ENCODE results near the gene KLRC3. TPM values are rescaled to one million over a fixed set of nuclear protein-coding genes. Genes with fewer than 3 reads are reported as not detected.
"Not testable (repeated sequence)": the region's sequence is repeated elsewhere in the genome, so short reads cannot be mapped to it uniquely, and the experiment has no call there.

Gene KLRC3
- total RNA-seq, 1 experiment from 2014 or later: not detected

DNA sequence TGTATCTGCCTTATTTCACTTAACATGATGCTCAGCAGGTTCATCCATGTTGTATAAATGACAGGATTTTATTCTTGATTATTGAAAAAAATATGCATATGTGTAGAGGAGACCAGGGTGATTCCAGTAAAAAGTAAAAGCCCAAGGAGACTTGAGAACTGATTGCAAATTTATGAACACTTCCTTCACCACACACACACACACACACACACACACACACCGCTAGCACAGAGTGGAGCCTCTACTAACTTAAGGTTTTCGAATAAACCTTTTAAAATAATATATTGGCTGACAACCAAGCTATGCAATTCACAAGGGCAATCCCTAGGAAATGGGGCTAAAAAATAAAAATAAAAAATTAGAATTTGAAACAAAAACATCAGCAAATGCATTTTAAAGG, 22.2 kb downstream of the KLRC3 start:
- intact Hi-C loops (cut with micrococcal nuclease; ENCODE audit: unreplicated experiment): no loop called here
- no peaks in the 10 kb centered on the region for H3K9me3 ChIP-seq (ENCODE audit: low read depth, low read length, poor library complexity, severe bottlenecking)
- DNase-seq (ENCODE audit: low spot score): no peak
- ChIA-PET POLR2A (ENCODE audit: low non-redundant PET) (no interaction called here), CTCF (no interaction called here)
- H3K4me1 ChIP-seq (ENCODE audit: insufficient read depth, low read length, poor library complexity, severe bottlenecking): no peaks in the 10 kb centered on the region
- BruUV-seq (replicated peaks): no TSS peak
- no peaks in the 10 kb centered on the region for H3K27me3 ChIP-seq (replicated peaks; ENCODE audit: insufficient read depth, low read depth, low read length, poor library complexity)
- no peak overlapping the region for H3K4me3 ChIP-seq (ENCODE audit: low read depth, low read length, poor library complexity, severe bottlenecking)
- no peaks in the 10 kb centered on the region for H3K36me3 ChIP-seq (ENCODE audit: insufficient read depth, low read length, poor library complexity, severe bottlenecking)
- H3K27ac ChIP-seq (ENCODE audit: low read depth, low read length, poor library complexity, severe bottlenecking): no peak overlapping the region
- no peak for TF ChIP-seq EZH2 (IDR thresholded peaks at IDR 0.05; ENCODE audit: borderline replicate concordance, low read depth, low read length, poor library complexity, severe bottlenecking)
- TF ChIP-seq, protein P1, sequence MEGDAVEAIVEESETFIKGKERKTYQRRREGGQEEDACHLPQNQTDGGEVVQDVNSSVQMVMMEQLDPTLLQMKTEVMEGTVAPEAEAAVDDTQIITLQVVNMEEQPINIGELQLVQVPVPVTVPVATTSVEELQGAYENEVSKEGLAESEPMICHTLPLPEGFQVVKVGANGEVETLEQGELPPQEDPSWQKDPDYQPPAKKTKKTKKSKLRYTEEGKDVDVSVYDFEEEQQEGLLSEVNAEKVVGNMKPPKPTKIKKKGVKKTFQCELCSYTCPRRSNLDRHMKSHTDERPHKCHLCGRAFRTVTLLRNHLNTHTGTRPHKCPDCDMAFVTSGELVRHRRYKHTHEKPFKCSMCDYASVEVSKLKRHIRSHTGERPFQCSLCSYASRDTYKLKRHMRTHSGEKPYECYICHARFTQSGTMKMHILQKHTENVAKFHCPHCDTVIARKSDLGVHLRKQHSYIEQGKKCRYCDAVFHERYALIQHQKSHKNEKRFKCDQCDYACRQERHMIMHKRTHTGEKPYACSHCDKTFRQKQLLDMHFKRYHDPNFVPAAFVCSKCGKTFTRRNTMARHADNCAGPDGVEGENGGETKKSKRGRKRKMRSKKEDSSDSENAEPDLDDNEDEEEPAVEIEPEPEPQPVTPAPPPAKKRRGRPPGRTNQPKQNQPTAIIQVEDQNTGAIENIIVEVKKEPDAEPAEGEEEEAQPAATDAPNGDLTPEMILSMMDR (conservative IDR thresholded peaks at IDR 0.05; ENCODE audit: low read depth, low read length): no peak

DNA sequence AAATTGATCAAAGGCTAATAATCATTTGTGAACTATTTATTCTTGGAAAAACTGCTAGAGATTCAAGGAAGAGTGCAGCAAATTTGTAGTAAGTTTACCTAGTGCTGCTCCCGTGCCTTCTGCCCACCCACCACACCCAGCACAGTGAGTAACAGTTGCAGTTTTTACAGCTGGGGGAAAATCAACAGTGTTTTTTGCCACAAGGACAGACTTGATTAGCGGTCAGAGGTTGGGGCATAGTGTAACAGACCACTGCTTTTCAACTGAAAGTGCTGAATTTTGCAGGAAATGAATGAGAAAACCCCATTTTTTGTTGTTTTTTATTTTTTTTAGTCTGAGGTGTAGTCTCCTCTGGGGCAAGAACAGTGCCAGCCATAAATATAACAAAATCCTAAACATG, 23.1 kb downstream of the KLRC3 start:
- intact Hi-C loops (cut with micrococcal nuclease; ENCODE audit: unreplicated experiment): no loop called here
- BruUV-seq (replicated peaks): no TSS peak
- TF ChIP-seq, protein P1 (conservative IDR thresholded peaks at IDR 0.05; ENCODE audit: low read depth, low read length): no peak
- TF ChIP-seq EZH2 (IDR thresholded peaks at IDR 0.05; ENCODE audit: borderline replicate concordance, low read depth, low read length, poor library complexity, severe bottlenecking): no peak
- H3K9me3 ChIP-seq (ENCODE audit: low read depth, low read length, poor library complexity, severe bottlenecking): no peaks in the 10 kb centered on the region
- peaks cover 8% of the 10 kb centered on the region for H3K4me1 ChIP-seq (ENCODE audit: insufficient read depth, low read length, poor library complexity, severe bottlenecking)
- H3K27me3 ChIP-seq (replicated peaks; ENCODE audit: insufficient read depth, low read depth, low read length, poor library complexity): no peaks in the 10 kb centered on the region
- DNase-seq (ENCODE audit: low spot score): no peak
- CTCF ChIA-PET: no interaction called here
- no peak overlapping the region for H3K27ac ChIP-seq (ENCODE audit: low read depth, low read length, poor library complexity, severe bottlenecking)
- POLR2A ChIA-PET (ENCODE audit: low non-redundant PET): no interaction called here
- H3K36me3 ChIP-seq (ENCODE audit: insufficient read depth, low read length, poor library complexity, severe bottlenecking): no peaks in the 10 kb centered on the region
- H3K4me3 ChIP-seq (ENCODE audit: low read depth, low read length, poor library complexity, severe bottlenecking): no peak overlapping the region

DNA sequence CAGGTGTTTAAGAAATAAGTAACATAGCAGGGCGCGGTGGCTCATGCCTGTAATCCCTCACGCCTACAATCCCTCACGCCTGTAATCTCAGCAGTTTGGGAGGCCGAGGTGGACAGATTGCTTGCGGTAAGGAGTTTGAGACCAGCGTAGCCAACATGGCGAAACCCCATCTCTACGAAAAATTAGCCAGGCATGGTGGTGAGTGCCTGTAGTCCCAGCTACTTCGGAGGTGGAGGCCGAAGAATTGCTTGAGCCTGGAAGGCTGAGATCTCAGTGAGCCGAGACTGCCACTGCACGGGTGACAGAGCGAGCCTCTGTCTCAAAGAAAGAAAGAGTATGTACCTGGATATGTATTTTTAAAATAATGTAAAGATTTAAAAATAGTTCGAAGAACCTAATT, 24.2 kb downstream of the KLRC3 start:
- POLR2A ChIA-PET (ENCODE audit: low non-redundant PET); CTCF ChIA-PET; H3K27me3 ChIP-seq (replicated peaks; ENCODE audit: insufficient read depth, low read depth, low read length, poor library complexity): not testable (repeated sequence)

DNA sequence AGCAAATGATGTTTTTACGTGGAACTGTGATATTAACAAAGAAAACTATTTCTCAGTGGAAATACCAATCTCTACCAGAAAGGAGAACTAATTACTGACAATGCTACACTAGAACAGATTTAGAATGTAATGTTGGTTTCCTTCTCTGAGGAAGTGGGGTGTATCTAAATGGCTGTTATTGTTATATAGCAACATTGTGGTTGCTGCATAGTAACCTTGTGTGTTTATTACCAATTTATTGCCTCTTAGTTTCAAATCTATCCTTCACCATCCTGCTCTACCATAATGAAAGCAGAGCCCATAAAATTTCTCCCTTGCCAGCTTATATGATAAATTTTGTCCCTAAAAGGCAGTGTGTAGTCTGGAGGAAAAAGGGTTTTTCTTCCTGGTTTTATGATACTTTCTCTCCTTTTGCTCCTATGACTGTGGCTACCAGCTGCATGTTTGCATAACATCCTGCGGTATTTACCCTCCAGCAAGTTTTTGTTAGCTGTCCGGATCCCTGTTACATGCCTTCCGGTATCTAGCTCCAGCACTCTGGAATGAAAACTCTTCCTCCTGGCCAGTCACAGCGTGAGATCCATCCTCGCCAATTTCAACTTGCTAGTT, 24.9 kb downstream of the KLRC3 start:
- POLR2A ChIA-PET (ENCODE audit: low non-redundant PET): no interaction called here
- H3K9me3 ChIP-seq (ENCODE audit: low read depth, low read length, poor library complexity, severe bottlenecking): no peaks in the 10 kb centered on the region
- H3K27ac ChIP-seq (ENCODE audit: low read depth, low read length, poor library complexity, severe bottlenecking): no peak overlapping the region

More for the DNA sequence above, 24.2 kb downstream of the KLRC3 start:
- DNase-seq (ENCODE audit: low spot score); H3K36me3 ChIP-seq (ENCODE audit: insufficient read depth, low read length, poor library complexity, severe bottlenecking); H3K9me3 ChIP-seq (ENCODE audit: low read depth, low read length, poor library complexity, severe bottlenecking); H3K27ac ChIP-seq (ENCODE audit: low read depth, low read length, poor library complexity, severe bottlenecking); H3K4me3 ChIP-seq (ENCODE audit: low read depth, low read length, poor library complexity, severe bottlenecking); BruUV-seq (replicated peaks); intact Hi-C loops (cut with micrococcal nuclease; ENCODE audit: unreplicated experiment): not testable (repeated sequence)
- H3K4me1 ChIP-seq (ENCODE audit: insufficient read depth, low read length, poor library complexity, severe bottlenecking): peaks cover 12% of the 10 kb centered on the region

DNA sequence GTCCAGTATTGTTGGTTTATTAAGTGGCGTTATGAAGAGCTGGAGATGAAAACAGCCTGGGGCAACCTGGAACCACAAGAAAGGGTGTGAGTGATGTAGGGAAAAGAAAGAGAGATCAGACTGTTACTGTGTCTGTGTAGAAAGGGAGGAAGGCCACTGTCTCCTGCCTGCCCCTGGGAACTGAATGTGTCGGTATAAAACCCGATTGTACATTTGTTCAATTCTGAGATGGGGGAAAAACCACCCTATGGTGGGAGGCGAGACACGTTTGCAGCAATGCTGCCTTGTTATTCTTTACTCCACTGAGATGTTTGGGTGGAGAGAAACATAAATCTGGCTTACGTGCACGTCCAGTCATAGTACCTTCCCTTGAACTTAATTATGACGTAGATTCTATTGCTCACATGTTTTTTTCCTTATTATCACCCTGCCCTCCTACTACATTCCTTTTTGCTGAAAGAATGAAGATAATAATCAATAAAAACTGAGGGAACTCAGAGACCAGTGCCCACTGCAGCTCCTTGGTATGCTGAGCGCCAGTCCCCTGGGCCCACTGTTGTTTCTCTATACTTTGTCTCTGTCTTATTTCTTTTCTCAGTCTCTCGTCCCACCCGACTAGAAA, 25.8 kb downstream of the KLRC3 start:
- DNase-seq (ENCODE audit: low spot score); H3K9me3 ChIP-seq (ENCODE audit: low read depth, low read length, poor library complexity, severe bottlenecking); H3K4me3 ChIP-seq (ENCODE audit: low read depth, low read length, poor library complexity, severe bottlenecking); H3K36me3 ChIP-seq (ENCODE audit: insufficient read depth, low read length, poor library complexity, severe bottlenecking); H3K27me3 ChIP-seq (replicated peaks; ENCODE audit: insufficient read depth, low read depth, low read length, poor library complexity); CTCF ChIA-PET; POLR2A ChIA-PET (ENCODE audit: low non-redundant PET); BruUV-seq (replicated peaks); H3K27ac ChIP-seq (ENCODE audit: low read depth, low read length, poor library complexity, severe bottlenecking); intact Hi-C loops (cut with micrococcal nuclease; ENCODE audit: unreplicated experiment): not testable (repeated sequence)
- H3K4me1 ChIP-seq (ENCODE audit: insufficient read depth, low read length, poor library complexity, severe bottlenecking): peaks cover 12% of the 10 kb centered on the region

More for the DNA sequence above, 24.9 kb downstream of the KLRC3 start:
- CTCF ChIA-PET: no interaction called here
- TF ChIP-seq, protein P1 (conservative IDR thresholded peaks at IDR 0.05; ENCODE audit: low read depth, low read length): no peak
- TF ChIP-seq EZH2 (IDR thresholded peaks at IDR 0.05; ENCODE audit: borderline replicate concordance, low read depth, low read length, poor library complexity, severe bottlenecking): no peak
- no peak for DNase-seq (ENCODE audit: low spot score)
- no peak overlapping the region for H3K4me3 ChIP-seq (ENCODE audit: low read depth, low read length, poor library complexity, severe bottlenecking)
- H3K27me3 ChIP-seq (replicated peaks; ENCODE audit: insufficient read depth, low read depth, low read length, poor library complexity): no peaks in the 10 kb centered on the region
- no peaks in the 10 kb centered on the region for H3K36me3 ChIP-seq (ENCODE audit: insufficient read depth, low read length, poor library complexity, severe bottlenecking)
- peaks cover 12% of the 10 kb centered on the region for H3K4me1 ChIP-seq (ENCODE audit: insufficient read depth, low read length, poor library complexity, severe bottlenecking)
- no TSS peak for BruUV-seq (replicated peaks)
- intact Hi-C loops (cut with micrococcal nuclease; ENCODE audit: unreplicated experiment): no loop called here
